Stimulated activated CD4-positive, alpha-beta T cell treated with anti-CD3 and anti-CD28 coated beads, Interleukin-12 subunit alpha, Interleukin-12 subunit beta, amount 100 ng/mL, for 24 hours (primary cell): Measurements from ENCODE around the gene AGBL3.

Experiments used
- DNase-seq, 2 experiments: peaks; one replicate each; pipeline ENCODE4 v3.0.0-alpha.2; 2020; ENCODE audit warnings: low read depth in 2 of 2

Gene AGBL3

GRCh38 chr7:135147899-135148721 lies 161.8 kb downstream of the AGBL3 start, which contains the start of gene TMEM140:
TSS of gene TMEM140 (plus strand) at chr7:135148072. CDS start at chr7:135164442, 16,370 bp downstream.
- no peak for DNase-seq

GRCh38 chr7:135150072-135150782 lies 163.9 kb downstream of the AGBL3 start:
- no peak for DNase-seq

- no peak for DNase-seq
Observed at GRCh38 chr7:135151132-135151531, 164.8 kb downstream of the AGBL3 start.

- no peak for DNase-seq
Observed at GRCh38 chr7:135151533-135151932, 165.2 kb downstream of the AGBL3 start.

GRCh38 chr7:135152442-135152841 lies 166.1 kb downstream of the AGBL3 start:
- no peak for DNase-seq

GRCh38 chr7:135154734-135155133 lies 168.4 kb downstream of the AGBL3 start:
- DNase-seq: no peak

- DNase-seq: no peak
Observed at GRCh38 chr7:135156290-135156689, 170.0 kb downstream of the AGBL3 start.

- no peak for DNase-seq
Observed at GRCh38 chr7:135158141-135158655, 171.9 kb downstream of the AGBL3 start.

- no peak for DNase-seq
Observed at GRCh38 chr7:135158874-135159273, 172.6 kb downstream of the AGBL3 start.

- no peak for DNase-seq
Observed at GRCh38 chr7:135159359-135160085, 173.2 kb downstream of the AGBL3 start.

- no peak for DNase-seq
Observed at GRCh38 chr7:135160098-135160857, 174.0 kb downstream of the AGBL3 start.

GRCh38 chr7:135160858-135161653 lies 174.7 kb downstream of the AGBL3 start:
- DNase-seq: no peak

GRCh38 chr7:135161669-135162068 lies 175.4 kb downstream of the AGBL3 start:
- no peak for DNase-seq

- DNase-seq: no peak
Observed at GRCh38 chr7:135162382-135163001, 176.2 kb downstream of the AGBL3 start.

GRCh38 chr7:135164357-135165061 lies 178.2 kb downstream of the AGBL3 start:
- DNase-seq: no peak

GRCh38 chr7:135165862-135166261 lies 179.6 kb downstream of the AGBL3 start:
- DNase-seq: no peak

- no peak for DNase-seq
Observed at GRCh38 chr7:135166338-135166990, 180.2 kb downstream of the AGBL3 start.

GRCh38 chr7:135167365-135167917 lies 181.1 kb downstream of the AGBL3 start:
- DNase-seq: no peak

- DNase-seq: no peak
Observed at GRCh38 chr7:135168001-135168400, 181.7 kb downstream of the AGBL3 start.
